Panc1 (cell line): Measurements from ENCODE around the gene PLCD3. TPM values are rescaled to one million over a fixed set of nuclear protein-coding genes. Genes with fewer than 3 reads are reported as not detected.
A peak's percentile ranks its signal among the peaks of the same experiment; 100 is the strongest.

Source experiments
- ATAC-seq: fragments of 200-7000 bp; cut with Tn5 transposase; 2 replicates; pipeline ENCODE4 v1.9.1; 2020; ENCODE audit warnings: mild to moderate bottlenecking, moderate library complexity
- BruUV-seq: library from RNA; stranded (reverse); fragments of 400-500 nt; replicated peaks from 2 replicates; lab custom pipeline; 2021; lab: Mats Ljungman, UMichigan
- CTCF ChIA-PET: fragments of 300-600 bp; sonication (Branson Sonifier 250); formaldehyde crosslinking; loops from one replicate; lab custom pipeline; 2022; ENCODE audit warnings: antibody characterized with exemption; lab: Charles Lee
- POLR2A ChIA-PET: fragments of 300-600 bp; sonication (Branson Sonifier 250); formaldehyde crosslinking; loops from one replicate; lab custom pipeline; 2022; ENCODE audit warnings: antibody characterized with exemption; lab: Charles Lee
- DNase-seq: peaks from one replicate; pipeline ENCODE4 v3.0.0-alpha.2; 2010; ENCODE audit warnings: low read depth, low spot score
- H3K27ac ChIP-seq: 2 replicates; pipeline ENCODE4 v1.5.1; 2011; ENCODE audit warnings: mild to moderate bottlenecking, low read length, inconsistent platforms
- H3K27me3 ChIP-seq: fragments of 200-500 bp; sonication (Bioruptor generic); 2 replicates; pipeline ENCODE4 v1.6.0; 2014; ENCODE audit warnings: low read length, inconsistent platforms; ENCODE audit not compliant: control insufficient read depth, insufficient read depth
- H3K36me3 ChIP-seq: fragments of 200-500 bp; sonication (Bioruptor generic); 2 replicates; pipeline ENCODE4 v1.5.1; 2014; ENCODE audit warnings: inconsistent platforms, mild to moderate bottlenecking, low read length, moderate library complexity; ENCODE audit not compliant: control insufficient read depth, insufficient read depth
- H3K4me1 ChIP-seq: 2 replicates; pipeline ENCODE4 v1.5.1; 2011; ENCODE audit warnings: inconsistent platforms, mild to moderate bottlenecking, low read length, moderate library complexity; ENCODE audit not compliant: control insufficient read depth, insufficient read depth
- H3K4me3 ChIP-seq, 2 experiments: 2 replicates each; pipeline ENCODE4 v1.5.1; 2011 to 2012; ENCODE audit warnings: low read depth in 2 of 2, low read length in 2 of 2, mild to moderate bottlenecking in 2 of 2, inconsistent platforms in 1 of 2, moderate library complexity in 1 of 2
- H3K9me3 ChIP-seq: fragments of 200-500 bp; sonication (Bioruptor generic); 2 replicates; pipeline ENCODE4 v1.5.1; 2014; ENCODE audit warnings: low read depth, mild to moderate bottlenecking, inconsistent platforms, low read length, moderate library complexity; ENCODE audit not compliant: control insufficient read depth, insufficient read depth
- POLR2AphosphoS5 ChIP-seq: IDR thresholded peaks from 2 replicates; pipeline ENCODE4 v1.6.1; 2012; ENCODE audit warnings: mild to moderate bottlenecking, low read depth, low read length, moderate library complexity
- SIN3A ChIP-seq: IDR thresholded peaks from 2 replicates; pipeline ENCODE4 v1.6.1; 2012; ENCODE audit warnings: low read depth, mild to moderate bottlenecking, low read length, moderate library complexity, borderline replicate concordance; ENCODE audit not compliant: insufficient read depth
- TCF7L2 ChIP-seq: IDR thresholded peaks from 2 replicates; pipeline ENCODE4 v1.6.1; 2011; ENCODE audit warnings: mild to moderate bottlenecking, low read depth, low read length, inconsistent platforms
- in situ Hi-C: cut with HindIII; loops from 2 replicates; pipeline ENCODE4 v1.10.0; 2016; ENCODE audit warnings: low sequenced_read_pairs, low pct_unique_long_range_greater_than_20kb
- intact Hi-C: fragments of 100-400 bp; cut with micrococcal nuclease; formaldehyde crosslinking; loops from one replicate; pipeline ENCODE4 v1.10.0; 2022; ENCODE audit not compliant: unreplicated experiment
- total RNA-seq: library from RNA; stranded (reverse); gene quantifications from one replicate; pipeline ENCODE4 v1.2.1, GENCODE V29; 2021; ENCODE audit not compliant: unreplicated experiment
- TF ChIP-seq, protein P1 (sequence below): fragments of 450-650 bp; IDR thresholded peaks from 2 replicates; pipeline ENCODE4 v1.5.1; 2017; ENCODE audit warnings: mild to moderate bottlenecking
- TF ChIP-seq, protein P2 (sequence below), 2 experiments: IDR thresholded peaks; 2 replicates each; pipeline ENCODE4 v1.6.1; 2011 to 2012; ENCODE audit warnings: low read depth in 2 of 2, control low read depth in 1 of 2, low read length in 1 of 2, mild to moderate bottlenecking in 1 of 2, moderate library complexity in 1 of 2; ENCODE audit not compliant: insufficient read depth in 1 of 2

The PLCD3 gene
- total RNA-seq, 1 experiment from 2014 or later, result 125 TPM

DNA sequence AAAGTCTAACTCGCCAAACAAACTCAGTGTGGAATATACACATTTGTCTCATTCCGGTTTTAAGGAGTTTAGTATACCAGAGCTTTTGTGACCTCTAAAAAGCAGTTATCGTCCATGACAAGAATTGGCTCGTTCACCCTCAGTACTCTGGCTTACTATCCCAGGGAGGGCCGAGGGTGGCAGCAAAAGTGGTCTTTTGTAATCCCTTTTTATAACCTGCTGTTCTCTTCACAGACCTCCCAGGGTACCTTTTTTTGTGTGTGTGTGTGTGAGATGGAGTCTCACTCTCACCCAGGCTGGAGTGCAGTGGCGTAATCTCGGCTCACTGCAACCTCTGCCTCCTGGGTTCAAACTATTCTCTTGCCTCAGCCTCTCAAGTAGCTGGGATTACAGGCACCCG lies 62.3 kb downstream of the PLCD3 start:
- POLR2A ChIA-PET, result no interaction called here
- CTCF ChIA-PET, result no interaction called here
- no peaks in the 10 kb centered on the region for H3K4me1 ChIP-seq
- no peak for DNase-seq
- TF ChIP-seq, protein P1, sequence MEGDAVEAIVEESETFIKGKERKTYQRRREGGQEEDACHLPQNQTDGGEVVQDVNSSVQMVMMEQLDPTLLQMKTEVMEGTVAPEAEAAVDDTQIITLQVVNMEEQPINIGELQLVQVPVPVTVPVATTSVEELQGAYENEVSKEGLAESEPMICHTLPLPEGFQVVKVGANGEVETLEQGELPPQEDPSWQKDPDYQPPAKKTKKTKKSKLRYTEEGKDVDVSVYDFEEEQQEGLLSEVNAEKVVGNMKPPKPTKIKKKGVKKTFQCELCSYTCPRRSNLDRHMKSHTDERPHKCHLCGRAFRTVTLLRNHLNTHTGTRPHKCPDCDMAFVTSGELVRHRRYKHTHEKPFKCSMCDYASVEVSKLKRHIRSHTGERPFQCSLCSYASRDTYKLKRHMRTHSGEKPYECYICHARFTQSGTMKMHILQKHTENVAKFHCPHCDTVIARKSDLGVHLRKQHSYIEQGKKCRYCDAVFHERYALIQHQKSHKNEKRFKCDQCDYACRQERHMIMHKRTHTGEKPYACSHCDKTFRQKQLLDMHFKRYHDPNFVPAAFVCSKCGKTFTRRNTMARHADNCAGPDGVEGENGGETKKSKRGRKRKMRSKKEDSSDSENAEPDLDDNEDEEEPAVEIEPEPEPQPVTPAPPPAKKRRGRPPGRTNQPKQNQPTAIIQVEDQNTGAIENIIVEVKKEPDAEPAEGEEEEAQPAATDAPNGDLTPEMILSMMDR, result no peak
- TF ChIP-seq TCF7L2, result no peak
- TF ChIP-seq, protein P2, sequence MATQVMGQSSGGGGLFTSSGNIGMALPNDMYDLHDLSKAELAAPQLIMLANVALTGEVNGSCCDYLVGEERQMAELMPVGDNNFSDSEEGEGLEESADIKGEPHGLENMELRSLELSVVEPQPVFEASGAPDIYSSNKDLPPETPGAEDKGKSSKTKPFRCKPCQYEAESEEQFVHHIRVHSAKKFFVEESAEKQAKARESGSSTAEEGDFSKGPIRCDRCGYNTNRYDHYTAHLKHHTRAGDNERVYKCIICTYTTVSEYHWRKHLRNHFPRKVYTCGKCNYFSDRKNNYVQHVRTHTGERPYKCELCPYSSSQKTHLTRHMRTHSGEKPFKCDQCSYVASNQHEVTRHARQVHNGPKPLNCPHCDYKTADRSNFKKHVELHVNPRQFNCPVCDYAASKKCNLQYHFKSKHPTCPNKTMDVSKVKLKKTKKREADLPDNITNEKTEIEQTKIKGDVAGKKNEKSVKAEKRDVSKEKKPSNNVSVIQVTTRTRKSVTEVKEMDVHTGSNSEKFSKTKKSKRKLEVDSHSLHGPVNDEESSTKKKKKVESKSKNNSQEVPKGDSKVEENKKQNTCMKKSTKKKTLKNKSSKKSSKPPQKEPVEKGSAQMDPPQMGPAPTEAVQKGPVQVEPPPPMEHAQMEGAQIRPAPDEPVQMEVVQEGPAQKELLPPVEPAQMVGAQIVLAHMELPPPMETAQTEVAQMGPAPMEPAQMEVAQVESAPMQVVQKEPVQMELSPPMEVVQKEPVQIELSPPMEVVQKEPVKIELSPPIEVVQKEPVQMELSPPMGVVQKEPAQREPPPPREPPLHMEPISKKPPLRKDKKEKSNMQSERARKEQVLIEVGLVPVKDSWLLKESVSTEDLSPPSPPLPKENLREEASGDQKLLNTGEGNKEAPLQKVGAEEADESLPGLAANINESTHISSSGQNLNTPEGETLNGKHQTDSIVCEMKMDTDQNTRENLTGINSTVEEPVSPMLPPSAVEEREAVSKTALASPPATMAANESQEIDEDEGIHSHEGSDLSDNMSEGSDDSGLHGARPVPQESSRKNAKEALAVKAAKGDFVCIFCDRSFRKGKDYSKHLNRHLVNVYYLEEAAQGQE (IDR thresholded peaks at IDR 0.05; ENCODE audit: insufficient read depth in 1 of 2, low read depth in 2 of 2, low read length in 1 of 2), result no peak
- no peak for TF ChIP-seq SIN3A
- TF ChIP-seq POLR2AphosphoS5, result no peak
- H3K27me3 ChIP-seq, result no peaks in the 10 kb centered on the region
- intact Hi-C loops (no loop called here), in situ Hi-C loops (no loop called here)
- H3K27ac ChIP-seq, result no peak overlapping the region
- no peaks in the 10 kb centered on the region for H3K9me3 ChIP-seq
- ATAC-seq, result no peak
- no peaks in the 10 kb centered on the region; the same call in 1 of the 2 replicates for H3K36me3 ChIP-seq
- no TSS peak for BruUV-seq
- no peak overlapping the region for H3K4me3 ChIP-seq

DNA sequence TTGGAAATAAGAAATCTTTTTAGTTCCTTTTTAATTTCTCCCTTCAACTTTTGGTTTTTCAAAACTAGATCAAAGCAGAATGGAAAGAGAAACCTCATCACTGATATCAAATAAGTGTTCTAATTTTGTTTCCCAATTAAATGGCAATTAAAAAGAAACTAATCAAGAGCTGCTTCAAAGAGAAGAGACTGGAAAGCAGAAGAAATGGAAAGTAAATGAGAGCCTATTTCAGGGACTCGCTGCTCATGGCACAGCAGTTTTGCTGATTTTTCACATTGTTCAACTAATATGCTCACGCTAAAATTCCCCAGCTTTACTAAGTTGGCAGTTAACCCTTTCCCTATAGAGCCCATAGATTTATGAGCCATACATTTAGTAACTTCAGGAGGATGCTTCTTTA lies 64.7 kb downstream of the PLCD3 start:
- Histone ChIP-seq H3K4me1 (peaks cover 5% of the 10 kb centered on the region), H3K9me3 (no peaks in the 10 kb centered on the region), H3K27me3 (no peaks in the 10 kb centered on the region), H3K4me3 (no peak overlapping the region), H3K36me3 (no peaks in the 10 kb centered on the region; the same call in 1 of the 2 replicates), H3K27ac (no peak overlapping the region)
- TSS peak; percentile 31 for BruUV-seq
- TF ChIP-seq, protein P1, result no peak
- TF ChIP-seq POLR2AphosphoS5, result no peak
- TF ChIP-seq TCF7L2, result no peak
- TF ChIP-seq, protein P2 (IDR thresholded peaks at IDR 0.05; ENCODE audit: insufficient read depth in 1 of 2, low read depth in 2 of 2, low read length in 1 of 2), result no peak
- no peak for TF ChIP-seq SIN3A
- ChIA-PET CTCF (no interaction called here), POLR2A (interaction anchor here (0.6 kb wide), 1 partner anchor 17 kb away, joined by 3 read pairs; no protein-coding TSS in a partner anchor)
- intact Hi-C loops, result no loop called here
- DNase-seq, result no peak
- ATAC-seq, result no peak
- in situ Hi-C loops, result no loop called here
